MM.1S (cell line): ENCODE results near the gene PDE6A.

ENCODE experiments used
- DNase-seq: peaks from one replicate; pipeline ENCODE4 v3.0.0-alpha.2; 2015
- H2AFZ ChIP-seq: fragments of 300-600 bp; sonication (generic); 2 replicates; pipeline ENCODE4 v1.6.0; 2016; ENCODE audit warnings: antibody characterized with exemption, low read length
- H3F3A ChIP-seq: fragments of 300-600 bp; sonication (generic); 2 replicates; pipeline ENCODE4 v1.6.1; 2016; ENCODE audit warnings: mild to moderate bottlenecking, antibody characterized with exemption, low read length, moderate library complexity, mixed read lengths; ENCODE audit not compliant: insufficient read depth
- H3K27ac ChIP-seq: fragments of 300-600 bp; sonication (generic); 2 replicates; pipeline ENCODE4 v1.5.1; 2016; ENCODE audit warnings: mild to moderate bottlenecking, low read length
- H3K27me3 ChIP-seq: fragments of 300-600 bp; sonication (generic); replicated peaks from 2 replicates; pipeline ENCODE4 v1.6.0; 2016; ENCODE audit warnings: low read length; ENCODE audit not compliant: insufficient read depth
- H3K36me3 ChIP-seq: fragments of 300-600 bp; sonication (generic); replicated peaks from 2 replicates; pipeline ENCODE4 v1.6.1; 2016; ENCODE audit warnings: mild to moderate bottlenecking, low read length, mixed read lengths; ENCODE audit not compliant: insufficient read depth
- H3K4me1 ChIP-seq: fragments of 300-600 bp; sonication (generic); 2 replicates; pipeline ENCODE4 v1.6.1; 2016; ENCODE audit warnings: low read length, mixed read lengths
- H3K4me2 ChIP-seq: fragments of 300-600 bp; sonication (generic); 2 replicates; pipeline ENCODE4 v1.6.0; 2016; ENCODE audit warnings: low read depth, low read length
- H3K4me3 ChIP-seq: fragments of 300-600 bp; sonication (generic); 2 replicates; pipeline ENCODE4 v1.5.1; 2016; ENCODE audit warnings: low read length, mixed read lengths
- H3K79me2 ChIP-seq: fragments of 300-600 bp; sonication (generic); 2 replicates; pipeline ENCODE4 v1.6.1; 2016; ENCODE audit warnings: mixed run types, low read length, mixed read lengths
- H3K9ac ChIP-seq: fragments of 300-600 bp; sonication (generic); 2 replicates; pipeline ENCODE4 v1.6.1; 2016; ENCODE audit warnings: low read length, mixed read lengths
- H3K9me2 ChIP-seq: fragments of 300-600 bp; sonication (generic); replicated peaks from 2 replicates; pipeline ENCODE4 v1.6.1; 2016; ENCODE audit warnings: mild to moderate bottlenecking, low read length, mixed read lengths; ENCODE audit not compliant: insufficient read depth
- H3K9me3 ChIP-seq: fragments of 300-600 bp; sonication (generic); replicated peaks from 2 replicates; pipeline ENCODE4 v1.6.1; 2016; ENCODE audit warnings: mild to moderate bottlenecking, low read length, mixed read lengths; ENCODE audit not compliant: insufficient read depth
- H4K20me1 ChIP-seq: fragments of 300-600 bp; sonication (generic); 2 replicates; pipeline ENCODE4 v1.6.1; 2016; ENCODE audit warnings: mild to moderate bottlenecking, low read length, moderate library complexity, mixed read lengths; ENCODE audit not compliant: insufficient read depth
- EZH2 ChIP-seq: fragments of 300-600 bp; sonication (generic); optimal IDR thresholded peaks from 2 replicates; pipeline ENCODE3; 2017; ENCODE audit warnings: low read depth, mild to moderate bottlenecking, antibody characterized with exemption, low read length, mixed read lengths
- EZH2phosphoT487 ChIP-seq: fragments of 300-600 bp; sonication (generic); IDR thresholded peaks from 2 replicates; pipeline ENCODE4 v1.6.1; 2018; ENCODE audit warnings: antibody characterized with exemption, low read length
- TF ChIP-seq, protein P1 (sequence below): fragments of 300-600 bp; sonication (generic); IDR thresholded peaks from 2 replicates; pipeline ENCODE4 v1.5.1; 2016; ENCODE audit warnings: antibody characterized with exemption, low read length, mixed read lengths

Gene PDE6A

DNA sequence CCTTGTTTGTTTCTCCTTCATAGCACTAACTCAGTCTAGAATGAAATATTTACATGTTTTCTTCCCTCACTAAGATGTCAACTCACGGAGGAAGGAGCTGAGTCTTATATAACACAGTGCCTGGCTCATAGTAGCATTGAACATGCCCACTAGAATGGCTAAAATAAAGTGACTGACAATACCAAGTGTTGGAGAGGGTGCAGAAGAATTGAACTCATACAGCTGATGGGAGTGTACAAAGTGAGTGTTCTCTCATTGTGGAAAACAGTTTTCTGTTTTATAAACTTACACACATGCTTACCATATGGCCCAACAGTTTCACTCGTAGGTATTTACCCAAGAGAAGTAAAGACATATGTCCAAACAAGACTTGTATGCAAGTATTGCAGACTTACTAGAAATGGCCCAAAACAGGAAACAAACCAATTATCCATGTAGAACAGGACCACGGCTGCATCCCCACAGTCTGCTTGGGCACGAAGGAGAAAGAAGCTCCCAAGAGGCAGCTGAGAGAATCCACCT, 127.0 kb downstream of the PDE6A start:
- H3F3A ChIP-seq, result no peaks in the 10 kb centered on the region
- no peaks in the 10 kb centered on the region for H3K9me3 ChIP-seq
- H4K20me1 ChIP-seq, result no peaks in the 10 kb centered on the region
- H3K27me3 ChIP-seq, result no peaks in the 10 kb centered on the region
- no peak overlapping the region for H3K9ac ChIP-seq
- DNase-seq, result no peak
- no peak overlapping the region for H2AFZ ChIP-seq
- H3K27ac ChIP-seq, result no peak overlapping the region
- TF ChIP-seq, protein P1, sequence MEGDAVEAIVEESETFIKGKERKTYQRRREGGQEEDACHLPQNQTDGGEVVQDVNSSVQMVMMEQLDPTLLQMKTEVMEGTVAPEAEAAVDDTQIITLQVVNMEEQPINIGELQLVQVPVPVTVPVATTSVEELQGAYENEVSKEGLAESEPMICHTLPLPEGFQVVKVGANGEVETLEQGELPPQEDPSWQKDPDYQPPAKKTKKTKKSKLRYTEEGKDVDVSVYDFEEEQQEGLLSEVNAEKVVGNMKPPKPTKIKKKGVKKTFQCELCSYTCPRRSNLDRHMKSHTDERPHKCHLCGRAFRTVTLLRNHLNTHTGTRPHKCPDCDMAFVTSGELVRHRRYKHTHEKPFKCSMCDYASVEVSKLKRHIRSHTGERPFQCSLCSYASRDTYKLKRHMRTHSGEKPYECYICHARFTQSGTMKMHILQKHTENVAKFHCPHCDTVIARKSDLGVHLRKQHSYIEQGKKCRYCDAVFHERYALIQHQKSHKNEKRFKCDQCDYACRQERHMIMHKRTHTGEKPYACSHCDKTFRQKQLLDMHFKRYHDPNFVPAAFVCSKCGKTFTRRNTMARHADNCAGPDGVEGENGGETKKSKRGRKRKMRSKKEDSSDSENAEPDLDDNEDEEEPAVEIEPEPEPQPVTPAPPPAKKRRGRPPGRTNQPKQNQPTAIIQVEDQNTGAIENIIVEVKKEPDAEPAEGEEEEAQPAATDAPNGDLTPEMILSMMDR, result no peak
- TF ChIP-seq EZH2phosphoT487, result no peak
- no peak for TF ChIP-seq EZH2
- H3K4me3 ChIP-seq, result no peak overlapping the region
- H3K4me2 ChIP-seq, result no peak overlapping the region
- no peaks in the 10 kb centered on the region for H3K4me1 ChIP-seq
- peaks cover 32% of the 10 kb centered on the region for H3K79me2 ChIP-seq
- no peaks in the 10 kb centered on the region for H3K9me2 ChIP-seq
- H3K36me3 ChIP-seq, result no peaks in the 10 kb centered on the region

DNA sequence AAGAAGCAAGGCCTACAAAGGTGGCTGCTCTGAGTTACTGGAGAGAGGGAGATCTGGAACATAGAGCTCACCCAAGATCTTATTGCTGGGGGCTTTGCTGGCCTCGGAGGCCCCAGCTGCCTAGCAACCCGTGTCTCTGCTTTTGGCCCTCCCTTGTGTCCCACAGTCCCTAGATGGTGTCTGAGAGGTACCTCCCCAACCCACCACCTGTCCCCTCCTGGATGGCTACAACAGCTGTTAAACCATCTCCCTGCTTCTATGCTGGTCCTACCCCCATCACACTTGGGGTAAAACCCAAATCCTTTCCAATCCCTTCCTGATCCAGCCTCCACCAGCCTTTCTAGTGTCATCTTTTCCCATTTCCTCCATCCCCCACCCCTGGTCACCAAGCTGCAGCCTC, 127.9 kb downstream of the PDE6A start:
- no peak for DNase-seq
- Histone ChIP-seq H3K9ac (no peak overlapping the region), H3K9me2 (no peaks in the 10 kb centered on the region), H3K36me3 (no peaks in the 10 kb centered on the region), H4K20me1 (no peaks in the 10 kb centered on the region), H3K4me1 (no peaks in the 10 kb centered on the region), H3K79me2 (peaks cover 41% of the 10 kb centered on the region), H3K4me2 (no peak overlapping the region), H3K27me3 (no peaks in the 10 kb centered on the region), H3F3A (no peaks in the 10 kb centered on the region), H3K9me3 (no peaks in the 10 kb centered on the region), H2AFZ (no peak overlapping the region), H3K4me3 (no peak overlapping the region), H3K27ac (no peak overlapping the region)
- TF ChIP-seq EZH2, result no peak
- TF ChIP-seq EZH2phosphoT487, result no peak
- TF ChIP-seq, protein P1, result no peak

DNA sequence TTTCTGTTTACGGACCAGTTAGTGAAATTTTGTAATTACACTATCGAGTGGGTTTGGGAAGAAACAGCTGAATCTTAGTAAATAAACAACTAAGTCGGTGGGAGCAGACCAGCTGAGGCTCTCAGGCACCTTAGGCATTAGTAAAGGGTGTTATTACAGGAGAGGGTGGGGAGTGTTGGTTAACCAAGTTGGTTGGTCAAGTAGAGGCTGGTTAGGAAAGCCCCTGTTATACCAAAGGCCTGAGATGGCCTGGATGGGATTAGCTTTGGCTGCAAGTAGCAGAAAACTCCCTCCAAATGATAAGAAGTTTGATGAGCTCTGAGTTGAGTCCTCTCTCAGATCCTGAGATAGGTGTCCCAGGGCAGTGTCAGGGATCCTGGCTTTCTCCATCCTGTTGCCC, 133.1 kb downstream of the PDE6A start:
- Histone ChIP-seq H3K27me3 (no peaks in the 10 kb centered on the region), H3K4me3 (no peak overlapping the region), H3K9me3 (no peaks in the 10 kb centered on the region), H4K20me1 (no peaks in the 10 kb centered on the region), H3K36me3 (no peaks in the 10 kb centered on the region), H3K27ac (no peak overlapping the region), H3K4me2 (no peak overlapping the region), H3K9ac (no peak overlapping the region), H3K4me1 (peaks cover 12% of the 10 kb centered on the region), H3F3A (no peaks in the 10 kb centered on the region), H2AFZ (no peak overlapping the region), H3K79me2 (peaks cover 56% of the 10 kb centered on the region), H3K9me2 (no peaks in the 10 kb centered on the region)
- TF ChIP-seq EZH2, result no peak
- TF ChIP-seq, protein P1, result no peak
- TF ChIP-seq EZH2phosphoT487, result no peak
- no peak for DNase-seq
